ENCODE measurements around the gene IFNGR1.

Gene IFNGR1

DNA sequence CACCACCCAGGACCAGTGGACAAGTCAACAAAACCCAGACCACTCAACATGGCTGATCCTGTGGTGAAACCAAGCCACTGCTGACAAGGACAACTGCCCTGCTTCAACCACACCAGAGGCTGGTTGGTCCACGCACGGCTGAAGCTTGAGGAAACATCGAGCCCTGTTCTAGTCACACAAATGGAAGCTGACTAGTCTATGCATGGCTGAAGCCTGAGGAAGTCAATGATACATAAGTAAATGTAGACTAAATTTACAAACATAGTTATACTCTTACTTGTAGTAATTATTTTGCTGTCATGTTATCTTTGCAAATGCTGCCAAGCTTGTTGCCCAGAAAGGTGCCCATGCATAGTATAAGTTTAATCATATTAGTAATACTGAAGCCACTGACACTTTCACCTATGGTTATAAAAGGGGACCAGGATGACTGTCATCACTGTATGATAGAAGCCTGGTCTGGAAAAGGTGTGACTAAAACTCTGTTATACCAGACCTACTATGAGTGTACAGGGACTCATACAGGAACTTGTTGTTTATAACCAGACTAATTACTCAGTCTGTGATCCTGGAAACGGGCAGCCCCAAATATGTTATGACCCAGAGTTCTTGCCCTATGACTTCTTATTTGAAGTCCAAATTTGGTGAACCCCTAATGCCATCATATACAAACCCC lies 51.3 kb downstream of the IFNGR1 start:
- no peak for DNase-seq (ENCODE audit: low read depth, low spot score)
- no peaks in the 10 kb centered on the region for H3K4me1 ChIP-seq (ENCODE audit: insufficient read depth, insufficient read length)
- TF ChIP-seq SUZ12 (IDR thresholded peaks at IDR 0.05; ENCODE audit: extremely low read depth, insufficient read depth, insufficient read length) (no peak), ZNF274 (IDR thresholded peaks at IDR 0.05; ENCODE audit: low read depth, low read length) (no peak), YY1 (IDR thresholded peaks at IDR 0.05; ENCODE audit: insufficient read depth, insufficient read length) (no peak)
- no peaks in the 10 kb centered on the region for H3K27me3 ChIP-seq (ENCODE audit: insufficient read depth, insufficient read length)
- H3K4me3 ChIP-seq (ENCODE audit: insufficient read length, low read depth), result no peak overlapping the region
- H3K9me3 ChIP-seq (ENCODE audit: insufficient read depth, low read length), result peaks cover 45% of the 10 kb centered on the region
- no peaks in the 10 kb centered on the region for H3K36me3 ChIP-seq (ENCODE audit: insufficient read depth, insufficient read length, low read length)
- H3K9ac ChIP-seq (ENCODE audit: insufficient read length, low read depth), result no peak overlapping the region

- Histone ChIP-seq H3K9ac (ENCODE audit: insufficient read length, low read depth) (no peak overlapping the region), H3K9me3 (ENCODE audit: insufficient read depth, low read length) (peaks cover 54% of the 10 kb centered on the region), H3K27me3 (ENCODE audit: insufficient read depth, insufficient read length) (no peaks in the 10 kb centered on the region), H3K4me1 (ENCODE audit: insufficient read depth, insufficient read length) (no peaks in the 10 kb centered on the region), H3K4me3 (ENCODE audit: insufficient read length, low read depth) (no peak overlapping the region), H3K36me3 (ENCODE audit: insufficient read depth, insufficient read length, low read length) (no peaks in the 10 kb centered on the region)
- no peak for TF ChIP-seq YY1 (IDR thresholded peaks at IDR 0.05; ENCODE audit: insufficient read depth, insufficient read length)
- TF ChIP-seq ZNF274 (IDR thresholded peaks at IDR 0.05; ENCODE audit: low read depth, low read length), result no peak
- no peak for TF ChIP-seq SUZ12 (IDR thresholded peaks at IDR 0.05; ENCODE audit: extremely low read depth, insufficient read depth, insufficient read length)
- no peak for DNase-seq (ENCODE audit: low read depth, low spot score)
These were observed 52.7 kb downstream of the IFNGR1 start for GRCh38 chr6:137166247-137167098.

DNA sequence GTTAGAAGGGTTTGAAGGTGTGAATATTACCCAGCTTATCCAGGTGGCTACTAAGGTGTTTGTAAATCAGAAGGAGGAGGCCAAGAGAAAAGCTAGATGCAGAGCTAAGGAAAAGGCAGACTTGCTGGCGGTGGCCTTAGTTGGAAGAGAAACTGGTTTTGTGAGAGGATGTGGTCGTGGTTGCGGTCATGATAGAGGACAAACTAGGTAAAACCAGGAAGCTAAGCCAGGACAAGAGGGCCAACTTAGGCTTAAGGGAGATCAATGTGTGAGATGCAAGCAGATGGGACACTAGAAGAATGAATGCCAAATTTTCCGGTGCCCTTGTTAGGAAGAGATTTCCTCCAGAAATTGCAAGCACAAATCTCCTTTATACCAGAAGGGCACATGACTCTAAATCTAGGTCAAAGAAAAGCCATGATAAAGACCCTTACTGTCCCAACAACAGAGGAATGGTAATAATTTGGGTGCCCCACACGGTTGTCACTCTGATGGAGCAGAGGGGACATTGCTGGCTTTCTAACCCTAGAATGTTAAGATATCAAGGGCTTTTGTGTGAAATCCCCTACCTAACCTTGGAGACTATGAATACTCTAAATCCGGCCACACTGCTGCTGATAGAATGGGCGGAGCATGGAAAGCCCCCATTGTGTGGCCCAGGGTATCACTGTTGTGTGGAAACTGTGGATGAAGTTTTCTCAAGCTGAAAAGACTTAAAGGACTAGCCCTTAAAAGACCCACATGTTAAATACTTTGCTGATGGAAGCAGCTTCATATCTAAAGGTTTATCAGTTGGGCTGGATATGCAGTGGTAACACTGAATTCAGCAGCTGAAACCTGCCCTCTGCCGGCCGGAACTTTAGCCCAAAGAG lies 53.6 kb downstream of the IFNGR1 start:
- Histone ChIP-seq H3K4me1 (ENCODE audit: insufficient read depth, insufficient read length) (no peaks in the 10 kb centered on the region), H3K4me3 (ENCODE audit: insufficient read length, low read depth) (no peak overlapping the region), H3K9ac (ENCODE audit: insufficient read length, low read depth) (no peak overlapping the region), H3K36me3 (ENCODE audit: insufficient read depth, insufficient read length, low read length) (no peaks in the 10 kb centered on the region), H3K9me3 (ENCODE audit: insufficient read depth, low read length) (peaks cover 49% of the 10 kb centered on the region), H3K27me3 (ENCODE audit: insufficient read depth, insufficient read length) (no peaks in the 10 kb centered on the region)
- no peak for DNase-seq (ENCODE audit: low read depth, low spot score)
- TF ChIP-seq SUZ12 (IDR thresholded peaks at IDR 0.05; ENCODE audit: extremely low read depth, insufficient read depth, insufficient read length) (no peak), YY1 (IDR thresholded peaks at IDR 0.05; ENCODE audit: insufficient read depth, insufficient read length) (no peak), ZNF274 (IDR thresholded peaks at IDR 0.05; ENCODE audit: low read depth, low read length) (no peak)

DNA sequence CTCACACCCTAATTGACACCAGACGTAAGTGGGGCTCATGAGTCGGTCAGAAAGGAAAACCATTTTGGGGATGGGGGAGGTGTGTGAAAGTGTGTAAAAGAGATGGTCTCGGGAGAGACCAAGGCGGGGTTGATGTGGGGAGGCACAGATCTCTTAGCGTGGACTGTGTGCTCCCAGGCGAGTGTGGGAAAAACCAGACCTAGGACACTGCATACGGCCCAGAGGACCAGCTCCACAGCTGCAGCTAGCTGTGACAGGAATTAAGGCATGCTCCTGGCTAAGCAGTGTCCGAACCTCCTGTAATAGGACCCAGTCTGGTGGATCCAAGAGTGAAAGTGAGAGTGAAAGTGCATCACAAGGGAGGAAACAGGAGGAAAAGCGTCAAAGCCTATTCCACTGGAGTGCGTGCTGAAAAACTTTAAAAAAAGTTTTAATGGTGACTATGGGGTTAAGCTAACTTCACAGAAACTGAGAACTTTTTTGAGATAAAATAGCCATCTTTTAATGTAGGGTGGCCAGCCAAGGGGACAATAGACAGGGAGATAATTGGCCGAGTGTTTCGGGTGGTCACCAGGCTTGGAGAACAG lies 55.4 kb downstream of the IFNGR1 start:
- no peaks in the 10 kb centered on the region for H3K36me3 ChIP-seq (ENCODE audit: insufficient read depth, insufficient read length, low read length)
- H3K9ac ChIP-seq (ENCODE audit: insufficient read length, low read depth), result no peak overlapping the region
- DNase-seq (ENCODE audit: low read depth, low spot score), result no peak
- TF ChIP-seq SUZ12 (IDR thresholded peaks at IDR 0.05; ENCODE audit: extremely low read depth, insufficient read depth, insufficient read length) (no peak), YY1 (IDR thresholded peaks at IDR 0.05; ENCODE audit: insufficient read depth, insufficient read length) (no peak), ZNF274 (IDR thresholded peaks at IDR 0.05; ENCODE audit: low read depth, low read length) (no peak)
- H3K4me3 ChIP-seq (ENCODE audit: insufficient read length, low read depth), result no peak overlapping the region
- H3K27me3 ChIP-seq (ENCODE audit: insufficient read depth, insufficient read length), result no peaks in the 10 kb centered on the region
- H3K4me1 ChIP-seq (ENCODE audit: insufficient read depth, insufficient read length), result no peaks in the 10 kb centered on the region
- H3K9me3 ChIP-seq (ENCODE audit: insufficient read depth, low read length), result peaks cover 41% of the 10 kb centered on the region

GRCh38 chr6:137162692-137163306 lies 56.4 kb downstream of the IFNGR1 start:
- Histone ChIP-seq H3K27me3 (ENCODE audit: insufficient read depth, insufficient read length) (no peaks in the 10 kb centered on the region), H3K36me3 (ENCODE audit: insufficient read depth, insufficient read length, low read length) (no peaks in the 10 kb centered on the region), H3K4me3 (ENCODE audit: insufficient read length, low read depth) (no peak overlapping the region), H3K9me3 (ENCODE audit: insufficient read depth, low read length) (peaks cover 33% of the 10 kb centered on the region), H3K4me1 (ENCODE audit: insufficient read depth, insufficient read length) (no peaks in the 10 kb centered on the region), H3K9ac (ENCODE audit: insufficient read length, low read depth) (no peak overlapping the region)
- no peak for DNase-seq (ENCODE audit: low read depth, low spot score)
- TF ChIP-seq ZNF274 (IDR thresholded peaks at IDR 0.05; ENCODE audit: low read depth, low read length), result no peak
- no peak for TF ChIP-seq SUZ12 (IDR thresholded peaks at IDR 0.05; ENCODE audit: extremely low read depth, insufficient read depth, insufficient read length)

GRCh38 chr6:137161949-137162348 lies 57.2 kb downstream of the IFNGR1 start:
- Histone ChIP-seq H3K9me3 (ENCODE audit: insufficient read depth, low read length) (peaks cover 35% of the 10 kb centered on the region), H3K4me1 (ENCODE audit: insufficient read depth, insufficient read length) (no peaks in the 10 kb centered on the region), H3K9ac (ENCODE audit: insufficient read length, low read depth) (no peak overlapping the region), H3K27me3 (ENCODE audit: insufficient read depth, insufficient read length) (no peaks in the 10 kb centered on the region), H3K4me3 (ENCODE audit: insufficient read length, low read depth) (no peak overlapping the region), H3K36me3 (ENCODE audit: insufficient read depth, insufficient read length, low read length) (no peaks in the 10 kb centered on the region)
- TF ChIP-seq SUZ12 (IDR thresholded peaks at IDR 0.05; ENCODE audit: extremely low read depth, insufficient read depth, insufficient read length) (no peak), ZNF274 (IDR thresholded peaks at IDR 0.05; ENCODE audit: low read depth, low read length) (no peak), YY1 (IDR thresholded peaks at IDR 0.05; ENCODE audit: insufficient read depth, insufficient read length) (no peak)
- no peak for DNase-seq (ENCODE audit: low read depth, low spot score)

All from NT2/D1 (cell line).